Skin epidermis (tissue), 12 donors: ENCODE data around the gene SPPL2B.

Source experiments
- H3K27ac ChIP-seq, 21 experiments: fragments of 200-600 bp; sonication (generic) in 11 of 21; one replicate each; pipeline ENCODE4 v1.5.0; 2020; ENCODE audit warnings: mild to moderate bottlenecking in 3 of 21, inconsistent platforms in 2 of 21, moderate library complexity in 2 of 21
- H3K4me3 ChIP-seq, 7 experiments: fragments of 200-600 bp; sonication (generic) in 2 of 7; one replicate each; pipeline ENCODE4 v1.5.0; 2020; ENCODE audit warnings: inconsistent platforms in 2 of 7, mild to moderate bottlenecking in 2 of 7, moderate library complexity in 1 of 7

SPPL2B gene

GRCh38 chr19:2318923-2319322 lies 9.6 kb upstream of the SPPL2B start:
- Histone ChIP-seq H3K27ac (no peak overlapping the region), H3K4me3 (no peak overlapping the region)

- Histone ChIP-seq H3K4me3 (no peak overlapping the region), H3K27ac (no peak overlapping the region)
Observed at GRCh38 chr19:2319551-2319950, 8.9 kb upstream of the SPPL2B start.

GRCh38 chr19:2320049-2320448 lies 8.4 kb upstream of the SPPL2B start:
- no peak overlapping the region for H3K27ac ChIP-seq
- H3K4me3 ChIP-seq, result no peak overlapping the region

- Histone ChIP-seq H3K27ac (no peak overlapping the region), H3K4me3 (no peak overlapping the region)
Observed at GRCh38 chr19:2320939-2321338, 7.5 kb upstream of the SPPL2B start.

GRCh38 chr19:2321565-2322283 lies 6.8 kb upstream of the SPPL2B start:
- no peak overlapping the region for H3K4me3 ChIP-seq
- H3K27ac ChIP-seq, result no peak overlapping the region

- H3K4me3 ChIP-seq, result no peak overlapping the region
- H3K27ac ChIP-seq, result no peak overlapping the region
Observed at GRCh38 chr19:2323707-2324106, 4.8 kb upstream of the SPPL2B start.

- H3K4me3 ChIP-seq, result no peak overlapping the region
- peak overlapping the region in 1 of 21 experiments; percentile 54 for H3K27ac ChIP-seq
Observed at GRCh38 chr19:2324220-2324948, 4.1 kb upstream of the SPPL2B start.

GRCh38 chr19:2325281-2326046 lies 3.0 kb upstream of the SPPL2B start:
- Histone ChIP-seq H3K27ac (peak overlapping the region in 1 of 21 experiments; percentile 54), H3K4me3 (no peak overlapping the region)

- Histone ChIP-seq H3K4me3 (peak overlapping the region in 4 of 7 experiments; percentile 78 to 99 (median 92)), H3K27ac (peak overlapping the region in 9 of 21 experiments; percentile 54 to 96 (median 90))
Observed at GRCh38 chr19:2326699-2327360, 1.7 kb upstream of the SPPL2B start.

- peak overlapping the region; percentile 4 to 96 (median 88) for H3K27ac ChIP-seq
Observed at GRCh38 chr19:2327773-2328400, 597 bp upstream of the SPPL2B start.

GRCh38 chr19:2329149-2329478 lies 630 bp downstream of the SPPL2B start:
- Histone ChIP-seq H3K4me3 (peak overlapping the region; percentile 78 to 99 (median 87)), H3K27ac (peak overlapping the region; percentile 32 to 96 (median 88))

More at GRCh38 chr19:2327773-2328400, 597 bp upstream of the SPPL2B start:
- peak overlapping the region; percentile 78 to 99 (median 87) for H3K4me3 ChIP-seq

- H3K4me3 ChIP-seq, result peak overlapping the region in 6 of 7 experiments; percentile 78 to 99 (median 90)
- peak overlapping the region in 5 of 21 experiments; percentile 67 to 92 (median 88) for H3K27ac ChIP-seq
Observed at GRCh38 chr19:2329501-2329916, 1.0 kb downstream of the SPPL2B start.

- H3K4me3 ChIP-seq, result no peak overlapping the region
- peak overlapping the region in 2 of 21 experiments; percentile 20 to 37 for H3K27ac ChIP-seq
Observed at GRCh38 chr19:2330255-2330631, 1.8 kb downstream of the SPPL2B start.

GRCh38 chr19:2330632-2331284 lies 2.3 kb downstream of the SPPL2B start:
- Histone ChIP-seq H3K27ac (peak overlapping the region in 4 of 21 experiments; percentile 20 to 58 (median 44)), H3K4me3 (no peak overlapping the region)

GRCh38 chr19:2331601-2332246 lies 3.2 kb downstream of the SPPL2B start:
- H3K27ac ChIP-seq, result peak overlapping the region in 11 of 21 experiments; percentile 14 to 77 (median 58)
- H3K4me3 ChIP-seq, result no peak overlapping the region

- H3K4me3 ChIP-seq, result no peak overlapping the region
- peak overlapping the region in 10 of 21 experiments; percentile 10 to 77 (median 58) for H3K27ac ChIP-seq
Observed at GRCh38 chr19:2332341-2333026, 4.0 kb downstream of the SPPL2B start.

- H3K4me3 ChIP-seq, result no peak overlapping the region
- peak overlapping the region in 9 of 21 experiments; percentile 2 to 77 (median 49) for H3K27ac ChIP-seq
Observed at GRCh38 chr19:2333027-2333806, 4.7 kb downstream of the SPPL2B start.
